Activated T-cell treated with anti-CD3 and anti-CD28 coated beads for 1 hour (primary cell): Measurements from ENCODE around the gene PTTG2.
"Not testable (repeated sequence)": the region's sequence is repeated elsewhere in the genome, so short reads cannot be mapped to it uniquely, and the experiment has no call there.

Experiments
- DNase-seq: peaks from one replicate; pipeline ENCODE4 v3.0.0-alpha.2; 2020; ENCODE audit warnings: low read depth

The PTTG2 gene

GRCh38 chr4:37960098-37960497, at the start of gene PTTG2:
Gene PTTG2 (plus strand): TSS chr4:37960398. CDS start chr4:37960435, 37 bp downstream.
- DNase-seq = no peak

- DNase-seq = no peak
Observed at GRCh38 chr4:37914539-37914938, 45.7 kb upstream of the PTTG2 start.

GRCh38 chr4:37917388-37917787, 42.8 kb upstream of the PTTG2 start:
- no peak for DNase-seq

- no peak for DNase-seq
Observed at GRCh38 chr4:37918653-37919052, 41.5 kb upstream of the PTTG2 start.

- DNase-seq = no peak
Observed at GRCh38 chr4:37922328-37922727, 37.9 kb upstream of the PTTG2 start.

GRCh38 chr4:37923089-37923488, 37.1 kb upstream of the PTTG2 start:
- DNase-seq = not testable (repeated sequence)

- DNase-seq = no peak
Observed at GRCh38 chr4:37924946-37925345, 35.3 kb upstream of the PTTG2 start.

GRCh38 chr4:37927434-37927833, 32.8 kb upstream of the PTTG2 start:
- no peak for DNase-seq

GRCh38 chr4:37928426-37929416, 31.5 kb upstream of the PTTG2 start:
- no peak for DNase-seq

- no peak for DNase-seq
Observed at GRCh38 chr4:37934096-37934495, 26.1 kb upstream of the PTTG2 start.

GRCh38 chr4:37934609-37935008, 25.6 kb upstream of the PTTG2 start:
- DNase-seq = no peak

GRCh38 chr4:37935026-37935425, 25.2 kb upstream of the PTTG2 start:
- no peak for DNase-seq

- no peak for DNase-seq
Observed at GRCh38 chr4:37936889-37937498, 23.2 kb upstream of the PTTG2 start.

GRCh38 chr4:37938208-37938607, 22.0 kb upstream of the PTTG2 start:
- no peak for DNase-seq

- DNase-seq = no peak
Observed at GRCh38 chr4:37946503-37947179, 13.6 kb upstream of the PTTG2 start.

GRCh38 chr4:37948542-37948941, 11.7 kb upstream of the PTTG2 start:
- no peak for DNase-seq

- no peak for DNase-seq
Observed at GRCh38 chr4:37949636-37950426, 10.4 kb upstream of the PTTG2 start.

- DNase-seq = no peak
Observed at GRCh38 chr4:37951461-37952352, 8.5 kb upstream of the PTTG2 start.

GRCh38 chr4:37953156-37953555, 7.0 kb upstream of the PTTG2 start:
- DNase-seq = no peak

- DNase-seq = no peak
Observed at GRCh38 chr4:37953620-37954293, 6.4 kb upstream of the PTTG2 start.
